OCI-LY1 (cell line): ENCODE results near the gene STAP1.
A peak's percentile ranks its signal among the peaks of the same experiment; 100 is the strongest.

Source experiments
- H2AFZ ChIP-seq: fragments of 200-600 bp; sonication (generic), shearing (Covaris generic); 2 replicates; pipeline ENCODE4 v1.6.0; 2014; ENCODE audit warnings: antibody characterized with exemption, mild to moderate bottlenecking, low read length
- H3F3A ChIP-seq: fragments of 200-600 bp; sonication (generic), shearing (Covaris generic); 2 replicates; pipeline ENCODE4 v1.6.0; 2014; ENCODE audit warnings: mild to moderate bottlenecking, antibody characterized with exemption, low read length, moderate library complexity; ENCODE audit not compliant: insufficient read depth
- H3K27ac ChIP-seq: fragments of 200-600 bp; sonication (generic); 2 replicates; pipeline ENCODE4 v1.5.1; 2014; ENCODE audit warnings: low read length, mixed run types, mild to moderate bottlenecking, low read depth; ENCODE audit not compliant: poor library complexity, severe bottlenecking
- H3K27me3 ChIP-seq: fragments of 200-600 bp; sonication (generic); 2 replicates; pipeline ENCODE4 v1.6.0; 2014; ENCODE audit warnings: antibody characterized with exemption, mild to moderate bottlenecking, low read length, moderate library complexity; ENCODE audit not compliant: insufficient read depth
- H3K36me3 ChIP-seq: fragments of 200-600 bp; sonication (generic); 2 replicates; pipeline ENCODE4 v1.6.1; 2014; ENCODE audit warnings: mild to moderate bottlenecking, antibody characterized with exemption, low read length, moderate library complexity, mixed read lengths; ENCODE audit not compliant: insufficient read depth
- H3K4me1 ChIP-seq: fragments of 200-600 bp; sonication (generic); 2 replicates; pipeline ENCODE4 v1.5.1; 2014; ENCODE audit warnings: mild to moderate bottlenecking, low read length, moderate library complexity; ENCODE audit not compliant: insufficient read depth, severe bottlenecking
- H3K4me2 ChIP-seq: fragments of 200-600 bp; sonication (generic), shearing (Covaris generic); 2 replicates; pipeline ENCODE4 v1.6.1; 2014; ENCODE audit warnings: low read length
- H3K4me3 ChIP-seq: fragments of 200-600 bp; sonication (generic); 2 replicates; pipeline ENCODE4 v1.5.1; 2014; ENCODE audit warnings: low read length, low read depth, mild to moderate bottlenecking, mixed read lengths; ENCODE audit not compliant: poor library complexity, severe bottlenecking
- H3K79me2 ChIP-seq: fragments of 200-600 bp; shearing (Covaris generic); 2 replicates; pipeline ENCODE4 v1.6.1; 2016; ENCODE audit warnings: mixed run types, low read length, mixed read lengths; ENCODE audit not compliant: insufficient read depth
- H3K9ac ChIP-seq: fragments of 200-600 bp; sonication (generic), shearing (Covaris generic); 2 replicates; pipeline ENCODE4 v1.6.1; 2014; ENCODE audit warnings: mild to moderate bottlenecking, low read length, mixed read lengths
- H3K9me2 ChIP-seq: fragments of 200-600 bp; sonication (generic), shearing (Covaris generic); 2 replicates; pipeline ENCODE4 v1.6.1; 2014; ENCODE audit warnings: low read depth, mild to moderate bottlenecking, low read length, mixed read lengths
- H3K9me3 ChIP-seq: fragments of 200-600 bp; shearing (Covaris generic); 2 replicates; pipeline ENCODE4 v1.6.1; 2014; ENCODE audit warnings: low read length, mixed read lengths
- H4K20me1 ChIP-seq: fragments of 200-600 bp; sonication (generic), shearing (Covaris generic); 2 replicates; pipeline ENCODE4 v1.6.0; 2016; ENCODE audit warnings: mild to moderate bottlenecking, low read length; ENCODE audit not compliant: insufficient read depth
- EZH2 ChIP-seq: fragments of 200-600 bp; sonication (generic), shearing (Covaris generic); IDR thresholded peaks from 2 replicates; pipeline ENCODE4 v1.8.0; 2017; ENCODE audit warnings: borderline replicate concordance, mixed run types, mild to moderate bottlenecking, antibody characterized with exemption, low read length, moderate library complexity, mixed read lengths
- TF ChIP-seq, protein P1 (sequence below): fragments of 200-600 bp; sonication (generic), shearing (Covaris generic); IDR thresholded peaks from 2 replicates; pipeline ENCODE4 v1.5.1; 2017; ENCODE audit warnings: mild to moderate bottlenecking, antibody characterized with exemption, low read length, moderate library complexity, mixed read lengths

Gene STAP1

DNA sequence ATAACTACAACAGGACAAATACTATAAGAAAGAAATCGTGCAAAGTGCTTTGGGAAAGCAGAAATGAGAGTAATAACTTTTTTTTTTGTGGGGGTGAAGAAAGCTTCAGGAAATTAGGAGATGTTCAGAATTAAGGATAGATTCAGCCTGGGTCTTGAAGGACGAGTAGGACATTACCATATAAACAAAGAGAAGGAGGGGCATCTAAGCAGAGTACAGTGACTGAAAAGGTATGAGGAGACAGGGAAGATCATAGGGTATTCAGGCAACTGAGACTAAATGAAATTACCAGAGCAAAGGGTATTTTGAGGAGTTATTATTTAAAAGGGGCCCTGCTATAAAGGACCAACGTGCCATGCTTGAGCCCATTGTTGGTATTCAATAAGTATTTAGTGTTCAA lies 3.1 kb upstream of the STAP1 start:
- Histone ChIP-seq H3K79me2 (peaks cover 25% of the 10 kb centered on the region), H4K20me1 (no peaks in the 10 kb centered on the region), H3K4me3 (no peak overlapping the region), H3K27me3 (no peaks in the 10 kb centered on the region), H3K9ac (no peak overlapping the region), H3K9me2 (no peaks in the 10 kb centered on the region), H3K27ac (no peak overlapping the region), H3K4me1 (peaks cover 55% of the 10 kb centered on the region), H2AFZ (no peak overlapping the region), H3F3A (no peaks in the 10 kb centered on the region), H3K36me3 (no peaks in the 10 kb centered on the region), H3K9me3 (no peaks in the 10 kb centered on the region), H3K4me2 (no peak overlapping the region)
- TF ChIP-seq, protein P1, sequence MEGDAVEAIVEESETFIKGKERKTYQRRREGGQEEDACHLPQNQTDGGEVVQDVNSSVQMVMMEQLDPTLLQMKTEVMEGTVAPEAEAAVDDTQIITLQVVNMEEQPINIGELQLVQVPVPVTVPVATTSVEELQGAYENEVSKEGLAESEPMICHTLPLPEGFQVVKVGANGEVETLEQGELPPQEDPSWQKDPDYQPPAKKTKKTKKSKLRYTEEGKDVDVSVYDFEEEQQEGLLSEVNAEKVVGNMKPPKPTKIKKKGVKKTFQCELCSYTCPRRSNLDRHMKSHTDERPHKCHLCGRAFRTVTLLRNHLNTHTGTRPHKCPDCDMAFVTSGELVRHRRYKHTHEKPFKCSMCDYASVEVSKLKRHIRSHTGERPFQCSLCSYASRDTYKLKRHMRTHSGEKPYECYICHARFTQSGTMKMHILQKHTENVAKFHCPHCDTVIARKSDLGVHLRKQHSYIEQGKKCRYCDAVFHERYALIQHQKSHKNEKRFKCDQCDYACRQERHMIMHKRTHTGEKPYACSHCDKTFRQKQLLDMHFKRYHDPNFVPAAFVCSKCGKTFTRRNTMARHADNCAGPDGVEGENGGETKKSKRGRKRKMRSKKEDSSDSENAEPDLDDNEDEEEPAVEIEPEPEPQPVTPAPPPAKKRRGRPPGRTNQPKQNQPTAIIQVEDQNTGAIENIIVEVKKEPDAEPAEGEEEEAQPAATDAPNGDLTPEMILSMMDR, result no peak
- no peak for TF ChIP-seq EZH2

DNA sequence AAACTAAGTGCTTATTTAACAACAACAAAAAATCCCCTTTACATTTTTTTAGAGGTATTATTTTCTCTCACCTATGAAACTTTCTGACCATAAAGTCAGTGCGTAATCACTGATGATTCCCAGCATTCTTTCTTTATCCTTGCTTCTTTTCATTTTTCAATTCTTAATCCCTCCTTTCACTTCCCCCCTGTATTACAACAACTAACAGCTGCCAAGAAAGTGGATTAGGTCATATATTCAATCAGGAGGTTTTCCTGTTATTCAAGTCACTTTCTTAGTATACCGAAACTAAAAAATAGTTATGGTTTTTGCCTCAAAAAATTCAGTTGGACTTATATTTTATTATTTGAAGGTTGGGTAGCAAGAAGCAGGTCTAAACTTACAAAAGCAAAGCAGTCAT lies 2.1 kb upstream of the STAP1 start:
- H3K27me3 ChIP-seq, result no peaks in the 10 kb centered on the region
- no peak overlapping the region for H3K9ac ChIP-seq
- H3K4me1 ChIP-seq, result peaks cover 55% of the 10 kb centered on the region
- H3K79me2 ChIP-seq, result peaks cover 35% of the 10 kb centered on the region
- H3F3A ChIP-seq, result no peaks in the 10 kb centered on the region
- peak overlapping the region; percentile 88 for H3K27ac ChIP-seq
- H3K4me2 ChIP-seq, result no peak overlapping the region
- H4K20me1 ChIP-seq, result no peaks in the 10 kb centered on the region
- TF ChIP-seq EZH2, result no peak
- TF ChIP-seq, protein P1, result no peak
- no peaks in the 10 kb centered on the region for H3K9me3 ChIP-seq
- H3K9me2 ChIP-seq, result no peaks in the 10 kb centered on the region
- no peak overlapping the region for H3K4me3 ChIP-seq
- H2AFZ ChIP-seq, result no peak overlapping the region
- peaks cover 8% of the 10 kb centered on the region for H3K36me3 ChIP-seq

DNA sequence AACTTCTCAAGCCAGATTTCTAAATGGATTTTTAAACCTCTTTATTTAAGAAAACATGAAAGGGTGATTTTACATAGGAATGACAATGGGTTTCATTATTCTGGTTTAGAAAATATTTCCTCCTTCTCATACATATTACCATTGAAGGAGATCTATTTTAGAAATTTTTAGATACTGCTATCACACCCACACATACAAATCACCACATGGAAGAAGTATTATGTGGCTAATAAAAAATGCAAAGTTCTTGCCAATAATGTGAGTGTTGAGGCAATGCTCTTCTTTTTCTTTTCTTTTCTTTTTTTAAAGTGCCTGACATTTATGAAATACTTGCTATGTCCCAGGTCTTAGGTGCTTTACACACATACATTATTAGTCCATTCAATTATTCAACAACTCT lies 6.8 kb downstream of the STAP1 start:
- Histone ChIP-seq H3K4me2 (no peak overlapping the region), H3K9me2 (no peaks in the 10 kb centered on the region), H4K20me1 (no peaks in the 10 kb centered on the region), H3K27ac (no peak overlapping the region), H2AFZ (no peak overlapping the region), H3K27me3 (no peaks in the 10 kb centered on the region), H3K4me3 (no peak overlapping the region), H3F3A (no peaks in the 10 kb centered on the region), H3K36me3 (peaks cover 48% of the 10 kb centered on the region), H3K4me1 (peaks cover 68% of the 10 kb centered on the region), H3K79me2 (peaks cover 80% of the 10 kb centered on the region), H3K9ac (no peak overlapping the region), H3K9me3 (no peaks in the 10 kb centered on the region)
- TF ChIP-seq, protein P1, result no peak
- TF ChIP-seq EZH2, result no peak
